Measurements from ENCODE around the gene TRMT6.

The TRMT6 gene

DNA sequence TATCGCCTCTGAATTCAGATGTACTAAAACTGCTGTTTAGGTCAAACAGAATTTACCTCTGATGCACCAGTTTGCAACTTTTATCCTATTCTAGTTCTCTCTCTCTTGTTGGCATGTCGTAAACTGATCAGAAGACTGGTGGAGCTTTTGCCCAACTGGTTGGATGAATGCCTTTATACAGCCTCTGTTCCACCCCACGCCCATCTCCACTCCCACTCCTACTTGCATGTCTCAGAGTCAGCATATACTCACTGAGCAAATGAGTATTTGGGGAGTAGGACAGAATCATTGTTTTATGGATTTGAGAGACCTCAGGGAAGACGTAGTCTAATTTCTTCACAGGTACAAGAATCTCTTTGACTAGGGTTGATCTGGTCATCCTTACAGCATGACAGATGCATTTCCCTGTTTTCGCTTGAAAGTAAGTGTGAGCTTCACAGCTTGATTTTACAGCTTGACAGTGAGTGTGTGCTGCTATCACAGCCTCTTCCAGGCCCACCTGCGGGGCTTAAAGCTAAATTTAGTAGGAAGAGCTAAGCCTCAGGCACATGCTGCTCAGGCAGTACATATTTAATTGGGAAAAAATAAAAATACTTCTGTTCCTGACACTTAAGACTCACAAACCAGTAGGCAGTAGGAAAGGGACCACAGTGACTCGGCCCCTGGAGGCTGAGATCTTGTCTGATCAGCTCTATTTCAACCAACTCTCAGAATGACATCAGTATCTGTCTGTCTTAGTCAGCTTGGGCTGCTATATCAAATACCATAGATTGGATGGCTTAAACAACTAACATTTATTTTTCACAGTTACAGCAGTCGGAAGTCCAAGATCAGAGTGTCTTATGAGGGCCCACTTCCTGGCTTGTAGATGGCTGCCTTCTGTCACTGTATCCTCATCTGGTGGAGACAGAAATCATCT is 30.4 kb downstream of the TRMT6 start:
- FAIRE-seq, result no peak
- no peak for DNase-seq (ENCODE audit: insufficient read length)
- TF ChIP-seq POLR2AphosphoS5 (IDR thresholded peaks at IDR 0.05; ENCODE audit: low read depth, low read length) (no peak), POLR2A (IDR thresholded peaks at IDR 0.05; ENCODE audit: low read depth, low read length) (no peak), TAF1 (IDR thresholded peaks at IDR 0.05; ENCODE audit: borderline replicate concordance, low read depth, low read length) (no peak)

DNA sequence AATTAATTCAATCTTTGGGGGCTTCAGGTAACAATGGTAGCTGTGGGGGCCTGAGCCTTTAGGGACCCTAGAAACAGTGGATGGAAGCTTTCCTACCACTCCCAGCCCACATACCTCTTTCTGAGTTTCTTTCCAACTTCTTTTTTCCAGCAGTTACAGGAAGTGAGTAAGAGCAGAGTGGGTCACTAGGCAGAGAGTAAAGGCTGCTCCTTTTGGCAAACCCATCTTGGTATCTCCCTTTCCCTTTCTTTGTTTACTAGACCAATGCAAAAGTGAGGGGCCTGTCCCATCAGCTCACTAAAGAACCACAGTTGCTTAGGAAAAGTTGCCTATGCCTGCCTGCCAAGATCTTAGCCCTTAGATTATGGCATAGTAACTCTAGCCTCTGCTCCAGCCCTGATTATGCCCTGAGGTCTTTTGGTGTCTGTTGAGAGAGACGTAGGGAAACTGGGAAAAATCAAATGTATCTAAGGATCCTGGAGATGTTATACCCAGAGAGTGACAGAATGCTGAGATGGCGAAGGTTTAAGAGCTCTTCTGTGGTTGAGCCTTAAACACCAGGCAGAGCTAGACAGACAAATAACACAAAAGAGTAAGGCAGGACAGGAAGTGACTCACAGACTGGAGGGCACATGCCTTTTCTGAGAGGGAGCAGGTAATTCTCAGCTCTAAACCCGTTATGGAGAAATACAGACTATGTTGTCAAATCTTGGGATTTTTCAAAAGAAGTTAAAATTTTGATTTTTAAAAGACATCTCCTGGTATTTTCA is 31.3 kb downstream of the TRMT6 start:
- DNase-seq (ENCODE audit: insufficient read length) (no peak), FAIRE-seq (no peak)
- TF ChIP-seq POLR2A (IDR thresholded peaks at IDR 0.05; ENCODE audit: low read depth, low read length) (no peak), TAF1 (IDR thresholded peaks at IDR 0.05; ENCODE audit: borderline replicate concordance, low read depth, low read length) (no peak), POLR2AphosphoS5 (IDR thresholded peaks at IDR 0.05; ENCODE audit: low read depth, low read length) (no peak)

DNA sequence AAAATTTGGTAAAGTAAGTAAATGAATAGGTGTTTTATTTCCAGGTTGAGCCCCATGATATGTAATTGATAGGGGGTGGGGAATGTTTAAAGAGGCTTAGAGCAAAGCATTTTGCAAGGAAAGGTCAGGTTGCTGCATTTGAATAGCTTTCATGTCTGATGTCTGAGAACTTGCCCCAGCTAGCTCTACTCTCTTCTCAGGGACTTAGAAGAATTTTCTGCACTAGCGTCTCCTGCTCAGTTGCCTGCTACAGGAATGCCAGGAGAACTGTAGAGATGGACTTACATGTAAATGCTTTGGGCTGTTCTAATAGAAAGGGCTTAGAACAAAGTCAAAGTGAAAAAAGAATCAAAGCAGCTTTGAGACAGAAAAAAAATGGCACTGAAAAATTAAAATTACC is 35.5 kb downstream of the TRMT6 start:
- no peak for DNase-seq (ENCODE audit: insufficient read length)
- FAIRE-seq, result no peak
- TF ChIP-seq TAF1 (IDR thresholded peaks at IDR 0.05; ENCODE audit: borderline replicate concordance, low read depth, low read length), result no peak
- TF ChIP-seq POLR2AphosphoS5 (IDR thresholded peaks at IDR 0.05; ENCODE audit: low read depth, low read length), result no peak
- no peak for TF ChIP-seq POLR2A (IDR thresholded peaks at IDR 0.05; ENCODE audit: low read depth, low read length)

DNA sequence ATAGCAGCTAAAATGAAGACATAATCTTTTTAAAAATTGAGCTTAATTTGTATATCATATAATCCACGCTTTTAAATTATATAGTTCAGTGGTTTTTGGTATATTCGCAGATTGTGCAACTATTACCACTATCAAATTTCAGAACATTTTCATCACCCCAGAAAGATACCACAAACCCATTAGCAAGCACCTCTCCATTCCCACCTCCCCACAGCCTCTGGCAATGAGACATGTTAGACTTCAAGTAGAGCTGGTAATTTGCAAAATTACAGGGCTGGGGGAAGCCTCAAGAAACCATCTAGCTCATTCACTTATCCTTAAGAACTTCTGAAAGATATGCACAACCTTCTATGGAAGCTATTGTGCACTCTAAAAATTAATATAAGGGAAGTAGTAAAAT is 37.2 kb downstream of the TRMT6 start:
- TF ChIP-seq POLR2AphosphoS5 (IDR thresholded peaks at IDR 0.05; ENCODE audit: low read depth, low read length), result no peak
- no peak for TF ChIP-seq POLR2A (IDR thresholded peaks at IDR 0.05; ENCODE audit: low read depth, low read length)
- TF ChIP-seq TAF1 (IDR thresholded peaks at IDR 0.05; ENCODE audit: borderline replicate concordance, low read depth, low read length), result no peak
- FAIRE-seq, result no peak
- no peak for DNase-seq (ENCODE audit: insufficient read length)

DNA sequence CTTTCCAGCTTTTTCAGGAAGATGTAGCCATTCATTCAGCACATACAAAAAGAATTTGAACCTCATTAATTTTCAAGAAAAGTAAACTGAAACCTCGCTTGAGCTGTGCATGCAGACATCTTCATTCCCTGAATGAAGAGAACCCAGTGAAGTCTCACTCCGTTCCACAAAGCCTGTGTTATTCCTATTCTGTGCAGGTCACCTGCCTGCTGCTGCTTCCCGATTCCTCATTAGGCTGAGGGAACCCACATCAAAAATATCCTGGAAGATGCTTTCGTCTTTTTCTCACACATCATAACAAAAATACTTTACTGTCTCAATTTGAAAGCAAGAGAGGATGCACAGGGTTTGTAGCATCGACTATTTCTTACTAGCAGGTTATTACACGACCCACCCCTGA is 40.1 kb downstream of the TRMT6 start:
- FAIRE-seq (no peak), DNase-seq (ENCODE audit: insufficient read length) (no peak)
- no peak for TF ChIP-seq POLR2A (IDR thresholded peaks at IDR 0.05; ENCODE audit: low read depth, low read length)
- no peak for TF ChIP-seq POLR2AphosphoS5 (IDR thresholded peaks at IDR 0.05; ENCODE audit: low read depth, low read length)
- TF ChIP-seq TAF1 (IDR thresholded peaks at IDR 0.05; ENCODE audit: borderline replicate concordance, low read depth, low read length), result no peak

DNA sequence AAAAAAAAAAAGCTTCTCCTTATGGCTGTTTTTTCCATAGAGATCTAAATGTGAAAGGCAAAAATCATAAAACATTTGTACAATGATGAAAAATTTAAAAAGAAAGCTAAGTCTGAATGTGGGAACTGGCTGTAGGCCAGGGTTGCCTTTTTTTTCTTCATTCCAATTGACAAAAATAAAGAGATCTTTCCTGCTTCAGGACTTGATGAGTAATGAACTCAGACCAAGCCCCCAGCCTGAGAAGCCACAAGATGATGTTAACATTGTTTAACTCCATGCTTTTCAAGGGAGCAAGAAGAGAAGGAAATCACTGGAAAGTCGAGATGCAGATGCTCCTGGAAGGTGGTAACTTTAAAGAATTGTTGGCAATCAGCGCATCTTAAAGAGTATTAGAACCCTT is 41.4 kb downstream of the TRMT6 start:
- TF ChIP-seq POLR2A (IDR thresholded peaks at IDR 0.05; ENCODE audit: low read depth, low read length) (no peak), TAF1 (IDR thresholded peaks at IDR 0.05; ENCODE audit: borderline replicate concordance, low read depth, low read length) (no peak), POLR2AphosphoS5 (IDR thresholded peaks at IDR 0.05; ENCODE audit: low read depth, low read length) (no peak)
- DNase-seq (ENCODE audit: insufficient read length) (no peak), FAIRE-seq (no peak)

DNA sequence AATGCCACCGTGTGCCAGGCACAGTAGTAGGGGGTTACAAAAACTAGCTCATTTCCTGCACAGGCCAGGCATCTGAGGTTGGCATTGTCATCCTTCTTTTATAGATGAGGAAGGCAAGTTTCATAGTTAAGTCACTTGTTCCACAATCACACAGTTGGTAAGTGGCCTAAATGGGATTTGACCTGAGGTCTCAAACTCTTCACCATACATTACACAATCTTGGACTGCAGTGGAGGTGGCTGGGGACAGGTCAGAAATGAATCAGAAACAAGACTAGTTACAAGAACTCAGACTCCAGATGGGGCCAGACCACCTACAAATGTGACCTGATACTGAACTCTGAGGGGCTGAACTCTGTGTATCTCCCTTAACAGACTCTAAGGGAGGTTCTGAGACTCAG is 49.4 kb downstream of the TRMT6 start:
- FAIRE-seq, result no peak
- DNase-seq (ENCODE audit: insufficient read length), result no peak
- TF ChIP-seq POLR2AphosphoS5 (IDR thresholded peaks at IDR 0.05; ENCODE audit: low read depth, low read length), result no peak
- no peak for TF ChIP-seq TAF1 (IDR thresholded peaks at IDR 0.05; ENCODE audit: borderline replicate concordance, low read depth, low read length)
- no peak for TF ChIP-seq POLR2A (IDR thresholded peaks at IDR 0.05; ENCODE audit: low read depth, low read length)

DNA sequence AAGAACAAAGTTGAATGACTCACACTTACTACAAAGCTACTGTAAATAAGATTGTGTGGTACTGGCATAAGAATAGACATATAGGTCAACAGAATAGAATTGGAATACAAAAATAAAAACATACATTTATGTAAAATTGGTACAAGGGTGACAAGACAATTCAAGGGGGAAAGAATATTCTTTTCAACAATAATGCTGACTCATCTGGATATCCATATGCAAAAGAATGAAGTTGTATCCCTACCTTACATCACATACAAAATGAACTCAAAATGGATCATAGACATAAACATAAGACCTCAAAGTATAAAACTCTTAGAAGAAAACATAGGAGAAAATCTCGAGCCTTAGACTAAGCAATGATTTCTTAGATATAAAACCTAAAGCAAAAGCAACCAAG is 50.9 kb downstream of the TRMT6 start:
- DNase-seq (ENCODE audit: insufficient read length) (no peak), FAIRE-seq (no peak)
- TF ChIP-seq POLR2AphosphoS5 (IDR thresholded peaks at IDR 0.05; ENCODE audit: low read depth, low read length) (no peak), TAF1 (IDR thresholded peaks at IDR 0.05; ENCODE audit: borderline replicate concordance, low read depth, low read length) (no peak), POLR2A (IDR thresholded peaks at IDR 0.05; ENCODE audit: low read depth, low read length) (no peak)

DNA sequence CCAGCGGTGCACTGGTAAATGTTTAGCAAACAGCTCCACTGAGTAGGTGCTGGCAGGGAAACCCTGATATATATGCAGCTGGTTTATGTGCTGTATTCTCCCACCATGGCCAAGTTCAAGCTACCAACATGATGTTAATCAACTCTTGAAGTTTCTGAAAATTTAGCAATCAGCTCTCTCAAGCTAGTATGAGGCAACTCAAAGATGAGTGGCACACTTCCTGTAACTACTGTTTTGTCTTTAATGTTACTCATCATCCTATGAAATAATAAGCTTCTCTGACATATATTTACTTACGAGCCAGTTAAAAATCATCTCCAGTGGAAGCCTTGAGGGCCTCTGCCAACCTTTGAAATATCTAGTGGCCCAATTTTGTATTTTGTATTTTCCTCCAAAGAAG is 54.7 kb downstream of the TRMT6 start:
- TF ChIP-seq POLR2A (IDR thresholded peaks at IDR 0.05; ENCODE audit: low read depth, low read length) (no peak), POLR2AphosphoS5 (IDR thresholded peaks at IDR 0.05; ENCODE audit: low read depth, low read length) (no peak), TAF1 (IDR thresholded peaks at IDR 0.05; ENCODE audit: borderline replicate concordance, low read depth, low read length) (no peak)
- FAIRE-seq (no peak), DNase-seq (ENCODE audit: insufficient read length) (no peak)

DNA sequence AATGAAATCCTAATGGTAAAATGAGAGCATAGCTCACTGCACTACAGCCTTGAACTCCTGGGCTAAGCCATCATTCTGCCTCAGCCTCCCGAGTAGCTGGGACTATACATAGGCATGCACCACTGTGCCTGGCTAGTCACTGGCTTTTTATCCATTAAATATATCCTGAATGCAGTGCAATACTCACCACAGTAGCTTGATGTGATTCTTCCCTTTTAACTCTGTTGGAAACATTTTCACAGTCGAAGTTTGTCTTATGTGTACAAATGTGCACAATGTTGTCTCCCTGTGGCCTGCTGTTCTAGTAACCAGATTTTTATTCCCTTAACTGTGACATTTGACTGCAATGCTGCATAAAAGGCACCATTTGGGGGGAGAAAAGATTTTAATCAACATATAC is 56.7 kb downstream of the TRMT6 start:
- DNase-seq (ENCODE audit: insufficient read length) (no peak), FAIRE-seq (no peak)
- TF ChIP-seq TAF1 (IDR thresholded peaks at IDR 0.05; ENCODE audit: borderline replicate concordance, low read depth, low read length) (no peak), POLR2A (IDR thresholded peaks at IDR 0.05; ENCODE audit: low read depth, low read length) (no peak), POLR2AphosphoS5 (IDR thresholded peaks at IDR 0.05; ENCODE audit: low read depth, low read length) (no peak)

DNA sequence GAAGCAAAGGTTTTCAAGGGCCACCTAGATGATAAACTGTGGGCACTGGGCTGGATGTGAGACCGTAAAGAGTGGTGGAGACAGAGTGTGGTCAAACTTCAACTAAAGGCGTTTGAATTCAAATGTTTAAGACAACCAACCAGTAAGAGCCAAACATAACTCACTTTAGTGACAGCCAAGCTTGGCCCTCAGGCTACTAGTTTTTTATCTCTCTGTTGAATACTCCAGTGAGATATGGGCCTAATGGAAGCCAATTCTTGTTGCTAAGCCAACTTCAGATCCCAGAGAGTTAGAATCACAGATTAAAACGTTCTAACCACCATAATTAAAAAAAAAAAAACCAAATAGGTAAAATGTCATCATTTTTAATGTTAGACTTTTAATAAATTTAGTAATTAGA is 57.3 kb downstream of the TRMT6 start:
- FAIRE-seq, result no peak
- TF ChIP-seq TAF1 (IDR thresholded peaks at IDR 0.05; ENCODE audit: borderline replicate concordance, low read depth, low read length) (no peak), POLR2AphosphoS5 (IDR thresholded peaks at IDR 0.05; ENCODE audit: low read depth, low read length) (no peak)
- no peak for DNase-seq (ENCODE audit: insufficient read length)

All from GM12892 (cell line).